A172 (cell line): ENCODE data around the gene PLCG1. TPM values are rescaled to one million over a fixed set of nuclear protein-coding genes. Genes with fewer than 3 reads are reported as not detected.
"Not testable (repeated sequence)": the region's sequence is repeated elsewhere in the genome, so short reads cannot be mapped to it uniquely, and the experiment has no call there.

Experiments
- DNase-seq: peaks from one replicate; pipeline ENCODE4 v3.0.0-alpha.2; 2015; ENCODE audit warnings: low spot score
- total RNA-seq: library from RNA; depleted of rRNA; stranded (reverse); fragments of >200 nt; shearing (Covaris generic); gene quantifications from 2 replicates; pipeline ENCODE4 v1.2.3, GENCODE V29; 2014; rRNA removed

Gene PLCG1
- 79.6 and 82.9 TPM in 2 replicates for total RNA-seq

DNA sequence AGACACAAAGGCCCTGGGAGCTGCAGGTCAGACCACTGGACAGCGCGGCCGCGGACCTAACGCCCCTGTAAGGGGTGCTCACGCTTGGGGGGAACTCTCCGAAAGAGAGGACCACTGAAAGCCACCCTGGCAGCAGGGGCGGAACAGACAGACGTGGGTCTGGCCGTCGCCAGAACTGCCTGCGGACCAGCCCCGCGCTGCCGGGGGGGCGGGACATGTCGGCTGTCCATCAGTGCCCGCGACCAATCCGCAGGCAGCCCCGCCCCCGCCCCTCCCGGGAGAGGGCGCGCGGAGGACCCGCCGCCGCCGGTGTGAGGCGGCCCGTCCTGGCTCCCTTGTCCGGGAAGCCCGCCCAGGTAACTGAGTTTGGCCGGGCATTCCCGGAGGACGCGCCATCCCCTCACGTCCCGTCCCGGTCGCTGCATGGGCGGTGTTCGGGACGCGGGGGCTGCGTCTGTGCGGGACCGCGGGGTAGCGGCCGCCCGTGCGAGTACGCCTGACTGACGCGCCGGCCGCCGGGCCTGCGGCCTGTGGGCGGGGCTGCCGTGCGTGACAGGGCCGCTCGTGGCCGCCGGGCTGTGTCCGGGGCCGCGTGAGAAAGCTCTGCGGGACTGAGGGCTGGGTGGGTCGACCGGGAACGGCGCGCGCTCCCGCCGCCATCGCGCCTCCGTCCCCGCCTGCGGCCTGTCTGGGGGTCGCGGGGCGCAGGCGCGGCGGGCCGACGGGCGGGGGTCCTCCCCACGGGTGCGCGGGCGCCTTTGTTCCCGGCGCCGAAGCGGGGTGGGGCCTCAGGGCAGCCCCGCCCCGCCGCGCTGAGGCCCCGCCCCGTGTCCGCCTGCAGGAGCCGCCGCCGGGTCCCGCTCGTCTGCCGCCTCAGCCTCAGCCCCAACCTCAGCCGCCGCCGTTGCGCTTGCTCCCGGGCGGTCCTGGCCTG, at the start of gene PLCG1:
Gene PLCG1, plus strand, starts transcription at position 864 of the 934 bp plus-strand sequence. CDS start 99 bp downstream, outside the sequence.
- DNase-seq: peak; percentile 67

- DNase-seq: no peak
These were observed 49.6 kb upstream of the PLCG1 start for GRCh38 chr20:41087777-41088176.

DNA sequence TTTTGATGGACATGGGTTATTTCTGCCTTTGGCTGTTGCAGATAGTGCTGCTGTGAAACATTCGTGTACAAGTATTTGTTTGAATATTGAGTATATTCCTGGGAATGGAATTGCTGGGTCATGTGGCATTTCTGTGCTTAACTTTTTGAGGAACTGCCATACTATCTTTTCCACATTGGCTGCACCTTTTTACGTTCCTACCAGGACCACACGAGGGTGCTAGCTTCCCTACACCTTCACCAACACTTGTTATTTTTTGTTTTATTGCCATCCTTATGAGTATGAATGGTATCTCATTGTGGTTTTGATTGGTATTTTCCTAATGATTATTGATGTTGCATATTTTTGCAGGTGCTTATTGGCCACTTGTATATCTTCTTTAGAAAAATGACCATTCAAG, 47.8 kb upstream of the PLCG1 start:
- DNase-seq: no peak

GRCh38 chr20:41091927-41092326, 45.4 kb upstream of the PLCG1 start:
- no peak for DNase-seq

- peak; percentile 27 for DNase-seq
These were observed 42.8 kb upstream of the PLCG1 start for GRCh38 chr20:41094353-41095055.

DNA sequence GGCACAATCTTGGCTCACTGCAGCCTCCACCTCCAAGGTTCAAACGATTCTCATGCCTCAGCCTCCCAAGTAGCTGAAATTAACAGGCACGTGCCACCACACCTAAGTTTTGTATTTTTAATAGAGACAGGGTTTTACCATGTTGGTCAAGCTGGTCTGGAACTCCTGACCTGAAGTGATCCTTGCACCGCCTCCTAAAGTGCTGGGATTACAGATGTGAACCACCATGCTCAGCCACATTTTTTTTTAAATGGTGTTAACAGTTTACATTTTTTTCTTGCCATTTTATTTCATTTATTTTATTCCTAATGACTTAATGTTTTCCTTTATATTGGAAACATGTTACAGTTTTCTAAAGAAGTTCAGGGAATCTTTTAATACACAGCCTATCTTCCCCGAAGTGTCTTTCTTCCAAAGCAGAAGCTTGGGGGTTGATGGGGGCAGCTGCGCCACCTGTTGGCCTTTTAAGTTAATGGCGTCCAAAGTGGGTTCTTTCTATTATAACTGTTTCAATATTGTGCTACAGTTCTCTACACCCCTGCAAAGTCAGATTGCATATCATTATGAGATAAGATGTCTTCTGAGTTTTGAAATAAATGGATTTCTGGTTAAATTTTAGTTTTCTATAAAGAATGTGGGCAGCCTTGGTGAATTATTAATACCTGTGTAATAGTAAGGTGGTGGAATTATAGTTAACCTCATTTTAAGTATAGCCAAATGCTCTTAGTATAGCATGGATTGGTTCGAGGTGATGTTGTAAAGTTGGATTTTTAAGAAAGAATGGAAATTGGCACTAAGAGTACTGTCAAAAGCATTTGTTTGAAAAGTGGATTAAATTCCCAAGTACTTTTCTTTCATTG, 42.0 kb upstream of the PLCG1 start:
- peak; percentile 58 for DNase-seq

DNA sequence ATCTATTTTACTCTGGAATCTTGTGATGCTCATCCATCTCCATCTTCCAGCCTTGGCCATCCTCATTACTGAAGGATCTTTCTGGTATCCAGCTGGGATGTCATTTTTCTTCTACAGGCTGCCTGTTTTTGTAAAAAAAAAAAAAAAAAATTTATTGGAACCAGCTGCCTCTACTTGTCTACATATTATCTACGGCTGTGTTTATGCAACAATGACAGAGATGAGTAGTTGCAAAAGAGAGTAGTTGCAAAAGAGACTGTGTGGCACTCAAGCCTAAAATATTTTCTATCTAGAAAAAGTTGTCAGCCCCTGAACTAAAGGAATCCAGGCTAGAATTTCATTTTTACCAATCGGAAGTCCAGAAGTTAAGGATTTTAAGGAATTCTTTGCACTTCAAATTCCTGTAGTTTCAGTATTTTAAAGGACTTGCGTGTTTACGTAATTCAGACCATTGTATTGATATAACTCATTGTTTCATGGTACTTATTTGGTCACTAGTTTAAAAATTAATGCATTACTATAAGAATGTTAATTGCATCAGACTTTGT, 38.6 kb upstream of the PLCG1 start:
- no peak for DNase-seq

DNA sequence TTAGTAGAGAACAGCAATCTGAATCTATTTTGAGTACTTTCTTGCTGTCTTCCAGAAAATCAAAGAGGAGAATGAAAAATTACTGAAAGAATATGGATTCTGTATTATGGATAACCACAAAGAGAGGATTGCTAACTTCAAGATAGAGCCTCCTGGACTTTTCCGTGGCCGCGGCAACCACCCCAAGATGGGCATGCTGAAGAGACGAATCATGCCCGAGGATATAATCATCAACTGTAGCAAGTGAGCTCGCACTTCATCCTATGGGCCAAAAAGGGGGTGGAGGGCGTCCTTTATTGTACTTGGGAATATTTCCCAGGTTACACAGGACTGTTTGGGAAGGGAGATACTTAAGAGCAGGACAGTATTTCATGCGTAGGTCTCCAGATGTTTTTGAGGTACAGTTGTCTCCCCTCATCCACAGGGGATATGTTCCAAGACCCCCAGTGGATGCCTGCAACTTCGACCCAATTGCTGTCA, 37.3 kb upstream of the PLCG1 start:
- no peak for DNase-seq

- no peak for DNase-seq
These were observed 35.7 kb upstream of the PLCG1 start for GRCh38 chr20:41101660-41102059.

- no peak for DNase-seq
These were observed 28.8 kb upstream of the PLCG1 start for GRCh38 chr20:41108531-41108930.

- DNase-seq: no peak
These were observed 27.3 kb upstream of the PLCG1 start for GRCh38 chr20:41110012-41110411.

GRCh38 chr20:41110930-41111577, 26.3 kb upstream of the PLCG1 start:
- DNase-seq: no peak

DNA sequence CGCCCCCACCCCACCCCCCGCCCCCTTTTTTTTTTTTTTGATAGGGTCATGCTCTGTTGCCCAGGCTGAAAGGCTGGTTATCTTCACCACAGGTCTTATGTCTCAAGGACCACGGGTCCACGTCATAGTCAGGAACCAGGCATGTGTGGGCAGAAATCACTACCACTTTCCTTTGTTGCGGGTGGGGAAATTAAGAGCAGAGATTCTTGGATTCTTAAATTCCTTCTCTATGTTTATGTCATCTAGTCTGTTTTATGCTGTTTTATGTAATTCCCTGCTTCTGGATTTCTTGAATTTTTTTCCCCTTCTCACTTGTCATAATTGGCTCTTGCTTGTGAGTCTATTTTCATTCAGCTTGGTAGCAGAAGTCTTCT, 25.8 kb upstream of the PLCG1 start:
- no peak for DNase-seq

GRCh38 chr20:41116282-41116956, 20.9 kb upstream of the PLCG1 start:
- no peak for DNase-seq

DNA sequence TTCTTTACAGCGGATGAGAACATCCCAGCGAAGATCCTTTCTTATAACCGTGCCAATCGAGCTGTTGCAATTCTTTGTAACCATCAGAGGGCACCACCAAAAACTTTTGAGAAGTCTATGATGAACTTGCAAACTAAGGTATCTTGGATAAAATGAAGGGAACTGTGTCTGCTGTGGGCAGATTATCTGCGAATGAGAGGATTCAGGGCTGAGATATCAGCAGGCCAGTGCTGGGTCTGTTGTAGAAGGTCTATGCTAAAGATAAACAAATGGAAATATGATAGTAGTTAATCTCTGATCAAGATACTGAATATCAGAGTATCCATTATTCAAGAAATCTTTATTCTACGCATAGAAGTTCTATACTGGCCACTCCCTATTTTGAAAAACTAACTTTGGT, 19.2 kb upstream of the PLCG1 start:
- DNase-seq: not testable (repeated sequence)

DNA sequence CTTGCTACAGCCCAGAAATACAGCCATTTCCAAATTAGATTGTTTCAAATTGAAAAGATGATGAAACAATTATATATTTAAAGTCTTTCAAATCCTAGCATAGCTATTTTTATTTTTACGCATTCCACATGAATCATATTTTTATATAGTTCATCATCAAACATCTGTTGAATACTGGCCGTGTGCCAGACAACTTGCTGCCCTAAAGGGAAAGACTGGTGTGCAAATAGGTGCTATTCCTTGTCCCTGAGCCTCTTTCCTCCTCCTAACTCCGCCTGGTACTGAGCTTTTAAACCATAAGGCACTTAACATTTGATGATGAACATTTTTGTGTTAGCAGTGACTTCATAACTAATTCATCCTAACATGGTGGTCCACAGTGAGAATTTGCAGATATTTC, 18.7 kb upstream of the PLCG1 start:
- no peak for DNase-seq

GRCh38 chr20:41119614-41120561, 17.5 kb upstream of the PLCG1 start:
- DNase-seq: no peak

- DNase-seq: no peak
These were observed 15.9 kb upstream of the PLCG1 start for GRCh38 chr20:41121399-41121798.

- no peak for DNase-seq
These were observed 13.7 kb upstream of the PLCG1 start for GRCh38 chr20:41123631-41124030.
